HG03571 (cell line): ENCODE results near the gene NPTX1.
"Not testable (repeated sequence)": the region's sequence is repeated elsewhere in the genome, so short reads cannot be mapped to it uniquely, and the experiment has no call there.

Experiments used
- ATAC-seq: cut with Tn5 transposase; IDR thresholded peaks from one replicate; pipeline ENCODE4 v1.9.1; 2021; ENCODE audit not compliant: unreplicated experiment

The NPTX1 gene, protein sequence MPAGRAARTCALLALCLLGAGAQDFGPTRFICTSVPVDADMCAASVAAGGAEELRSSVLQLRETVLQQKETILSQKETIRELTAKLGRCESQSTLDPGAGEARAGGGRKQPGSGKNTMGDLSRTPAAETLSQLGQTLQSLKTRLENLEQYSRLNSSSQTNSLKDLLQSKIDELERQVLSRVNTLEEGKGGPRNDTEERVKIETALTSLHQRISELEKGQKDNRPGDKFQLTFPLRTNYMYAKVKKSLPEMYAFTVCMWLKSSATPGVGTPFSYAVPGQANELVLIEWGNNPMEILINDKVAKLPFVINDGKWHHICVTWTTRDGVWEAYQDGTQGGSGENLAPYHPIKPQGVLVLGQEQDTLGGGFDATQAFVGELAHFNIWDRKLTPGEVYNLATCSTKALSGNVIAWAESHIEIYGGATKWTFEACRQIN

DNA sequence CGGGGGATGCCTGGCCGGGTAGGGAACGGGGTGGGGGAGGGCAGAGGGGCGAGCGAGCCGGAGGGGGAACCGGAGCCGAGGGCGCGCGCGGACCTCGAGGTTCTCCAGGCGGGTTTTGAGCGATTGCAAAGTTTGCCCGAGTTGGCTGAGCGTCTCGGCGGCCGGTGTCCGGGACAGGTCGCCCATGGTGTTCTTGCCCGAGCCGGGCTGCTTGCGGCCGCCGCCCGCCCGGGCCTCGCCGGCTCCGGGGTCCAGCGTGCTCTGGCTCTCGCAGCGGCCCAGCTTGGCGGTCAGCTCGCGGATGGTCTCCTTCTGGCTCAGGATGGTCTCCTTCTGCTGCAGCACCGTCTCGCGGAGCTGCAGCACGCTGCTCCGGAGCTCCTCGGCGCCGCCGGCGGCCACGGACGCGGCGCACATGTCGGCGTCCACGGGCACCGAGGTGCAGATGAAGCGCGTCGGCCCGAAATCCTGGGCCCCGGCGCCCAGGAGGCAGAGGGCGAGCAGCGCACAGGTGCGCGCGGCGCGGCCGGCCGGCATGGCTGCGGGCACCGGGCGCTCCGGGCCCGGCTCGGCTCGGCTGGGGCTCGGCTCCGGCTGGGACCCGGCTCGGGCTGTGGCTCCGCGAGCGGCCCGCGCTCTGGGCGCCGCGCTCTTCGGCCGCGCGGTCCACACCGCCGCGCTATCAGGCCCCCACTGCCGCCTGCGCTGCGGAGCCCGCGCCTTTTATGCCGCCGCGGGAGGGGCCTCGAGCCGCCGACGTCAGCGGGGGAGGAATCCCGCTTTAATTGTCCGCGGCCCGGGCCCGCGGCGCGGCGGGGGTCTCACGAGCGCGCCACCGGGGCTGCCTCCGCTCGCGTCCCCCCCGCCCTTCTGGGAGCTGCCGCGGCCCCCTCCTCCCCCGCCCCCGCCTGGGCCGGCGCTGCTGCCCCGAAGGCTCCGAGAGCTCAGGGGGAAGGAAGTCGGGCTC lies at the start of gene NPTX1:
Gene NPTX1 (minus strand): TSS at position 698 of the 967 bp plus-strand sequence. CDS start 161 bp downstream, at position 537.
- ATAC-seq, result no peak

DNA sequence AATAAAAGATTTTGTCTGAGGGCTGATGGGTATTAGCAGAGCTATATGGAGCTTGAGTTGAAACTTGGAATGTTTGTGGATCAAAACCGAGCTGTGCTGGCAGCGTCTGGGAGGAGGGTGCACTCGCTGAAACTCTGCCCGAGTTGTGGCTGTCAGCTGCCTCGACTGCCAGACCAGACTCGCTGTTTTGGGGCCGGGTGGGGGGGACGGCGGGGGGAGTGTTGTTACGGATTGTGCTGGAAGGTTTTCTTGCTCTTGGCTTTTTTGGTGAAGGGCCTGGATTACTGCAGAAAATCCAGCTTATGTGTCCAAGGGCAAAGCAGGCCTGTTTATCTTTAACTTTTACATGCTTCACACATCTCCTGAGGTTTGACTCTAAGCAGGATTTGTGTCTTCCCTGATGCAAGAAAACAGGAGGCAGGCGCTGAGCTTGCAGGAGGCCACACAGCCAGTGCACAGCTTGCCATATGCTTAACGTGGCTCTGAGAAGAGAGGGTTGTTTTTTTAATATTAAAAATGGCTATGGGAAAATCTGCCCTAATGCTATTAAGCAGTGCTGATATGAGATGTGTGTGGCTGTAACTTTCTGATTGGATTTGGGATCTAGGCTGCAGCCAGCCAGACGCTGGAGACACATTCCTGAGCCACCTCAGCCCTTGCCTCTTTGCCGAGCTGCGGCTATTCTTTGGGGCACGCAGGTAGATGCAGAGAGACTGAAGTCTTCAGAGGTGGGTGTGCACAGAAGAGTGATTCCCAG lies 47.7 kb upstream of the NPTX1 start:
- ATAC-seq, result no peak

DNA sequence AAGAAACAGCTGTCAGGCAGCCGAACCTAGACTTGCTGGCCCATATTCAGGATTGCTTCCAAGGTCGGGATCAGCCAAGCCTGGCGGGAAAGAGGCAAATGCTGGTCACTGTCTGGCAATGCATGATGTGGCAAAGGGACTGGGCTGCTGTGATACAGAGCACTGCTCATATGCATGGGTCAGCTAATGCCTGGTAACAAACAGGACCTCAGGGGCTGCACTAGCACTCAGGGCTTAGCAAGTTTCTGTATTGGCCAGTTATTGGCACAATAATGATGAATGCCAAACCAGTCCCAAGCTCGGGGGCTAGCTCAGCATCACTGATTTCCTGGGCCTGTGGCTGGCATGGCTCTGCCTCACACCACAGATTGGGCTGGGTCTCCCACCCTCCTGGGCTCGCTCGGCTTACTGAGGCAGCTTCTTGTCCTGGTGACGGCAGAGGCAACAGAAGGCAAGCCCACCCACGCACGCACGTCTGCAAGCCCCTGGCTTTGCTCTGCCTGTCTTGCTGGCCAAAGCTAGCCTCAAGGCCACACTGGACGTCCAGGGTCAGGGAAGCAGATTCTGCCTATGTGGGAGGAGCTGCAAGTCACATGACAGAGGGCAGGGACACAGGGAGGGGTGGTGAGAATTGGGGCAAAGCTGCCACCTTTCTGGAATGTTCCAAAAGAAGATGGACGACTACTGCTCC lies 46.8 kb upstream of the NPTX1 start:
- ATAC-seq, result no peak

DNA sequence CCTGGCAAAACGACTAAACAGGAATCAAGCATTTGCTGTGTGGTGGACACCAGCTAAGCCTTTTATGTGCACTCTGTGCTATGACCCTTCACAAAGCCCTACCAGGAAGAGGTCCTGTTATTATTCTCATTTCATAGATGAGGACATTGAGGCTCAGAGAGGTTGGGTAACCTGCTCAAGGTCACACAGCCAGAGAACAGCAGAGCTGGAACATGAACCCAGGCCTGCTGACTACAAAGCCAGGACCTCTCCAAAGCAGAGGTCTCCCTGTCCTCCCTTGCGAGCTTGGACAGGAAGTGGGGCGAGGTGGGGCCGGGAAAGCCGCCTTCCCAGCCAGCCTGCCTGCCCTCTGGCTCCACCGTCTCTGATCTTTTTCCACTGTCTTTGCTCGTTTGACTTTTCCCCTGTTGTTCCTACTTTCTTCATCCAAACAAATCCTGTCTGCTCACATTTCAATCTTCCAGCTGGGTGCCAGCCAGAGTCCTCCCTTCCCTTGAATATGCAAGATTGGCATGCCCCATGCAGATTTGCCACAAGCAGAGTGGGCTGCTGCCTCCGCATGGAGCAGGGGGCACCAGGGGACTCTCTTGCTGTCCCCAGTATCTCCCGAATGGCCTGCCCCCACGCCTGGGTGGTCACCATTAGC lies 44.5 kb upstream of the NPTX1 start:
- no peak for ATAC-seq

DNA sequence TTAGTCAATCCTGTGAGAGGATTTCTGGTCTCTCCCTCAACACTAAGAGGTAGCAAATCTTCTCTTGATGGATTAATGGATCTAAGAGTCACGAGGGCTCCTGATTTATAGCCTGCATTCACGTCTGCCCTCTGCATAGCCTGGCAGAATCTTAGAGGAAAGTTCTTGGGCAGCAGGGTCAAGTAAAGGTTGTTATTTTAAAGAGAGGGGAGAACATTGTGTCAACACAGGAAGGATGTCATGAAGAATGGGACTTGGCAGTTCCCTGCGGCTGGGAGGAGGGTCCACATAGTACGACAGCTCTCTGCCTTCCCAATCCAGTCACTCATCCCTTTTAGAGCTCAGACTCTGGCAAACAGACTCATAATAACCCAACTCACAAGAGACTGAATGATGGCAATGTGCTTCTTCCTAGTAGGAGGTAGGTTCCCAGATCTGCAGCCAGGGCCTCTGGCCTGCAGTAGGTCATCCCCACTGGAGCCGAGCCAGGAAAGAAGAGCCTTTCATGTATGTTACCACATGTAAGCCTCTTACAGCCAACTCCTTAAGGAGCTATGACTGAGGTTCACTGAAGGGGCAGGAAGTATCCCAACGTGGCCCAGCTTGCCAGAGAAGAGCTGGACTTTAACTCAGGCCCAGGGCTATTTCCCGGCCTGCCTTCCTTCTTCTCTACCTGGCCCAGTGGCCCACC lies 42.8 kb upstream of the NPTX1 start:
- no peak for ATAC-seq

DNA sequence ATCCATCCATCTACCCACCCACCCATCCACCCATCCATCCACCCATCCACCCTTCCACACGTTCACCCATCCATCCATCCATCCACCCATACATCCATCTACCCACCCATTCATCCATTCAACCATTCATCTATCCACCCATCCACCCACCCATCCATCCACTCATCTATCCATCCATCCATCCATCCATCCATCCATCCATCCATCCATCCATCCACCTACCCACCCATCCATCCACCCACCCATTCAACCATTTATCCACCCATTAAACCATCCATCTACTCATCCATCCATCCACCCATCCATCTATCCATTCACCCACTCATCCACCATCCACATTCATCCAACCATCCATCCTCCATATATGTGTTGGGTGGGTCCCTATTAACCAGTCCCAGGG lies 42.0 kb upstream of the NPTX1 start:
- ATAC-seq, result no peak

DNA sequence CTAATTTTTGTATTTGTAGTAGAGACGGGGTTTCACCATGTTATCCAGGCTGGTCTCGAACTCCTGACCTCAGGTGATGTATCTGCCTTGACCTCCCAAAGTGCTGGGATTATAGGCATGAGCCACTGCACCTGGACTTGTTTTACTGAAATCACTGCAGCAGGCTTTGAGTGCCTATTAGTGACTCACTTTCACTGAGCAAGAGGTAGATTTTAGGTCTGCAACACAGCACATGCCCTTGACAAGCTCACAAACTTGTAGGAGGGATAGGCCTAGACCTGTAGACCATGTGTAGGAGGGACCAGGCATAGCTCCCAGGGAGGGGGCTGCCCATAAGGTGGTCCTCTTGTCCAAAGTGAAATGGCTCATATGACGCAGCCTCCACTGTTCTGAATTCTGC lies 41.2 kb upstream of the NPTX1 start:
- no peak for ATAC-seq

DNA sequence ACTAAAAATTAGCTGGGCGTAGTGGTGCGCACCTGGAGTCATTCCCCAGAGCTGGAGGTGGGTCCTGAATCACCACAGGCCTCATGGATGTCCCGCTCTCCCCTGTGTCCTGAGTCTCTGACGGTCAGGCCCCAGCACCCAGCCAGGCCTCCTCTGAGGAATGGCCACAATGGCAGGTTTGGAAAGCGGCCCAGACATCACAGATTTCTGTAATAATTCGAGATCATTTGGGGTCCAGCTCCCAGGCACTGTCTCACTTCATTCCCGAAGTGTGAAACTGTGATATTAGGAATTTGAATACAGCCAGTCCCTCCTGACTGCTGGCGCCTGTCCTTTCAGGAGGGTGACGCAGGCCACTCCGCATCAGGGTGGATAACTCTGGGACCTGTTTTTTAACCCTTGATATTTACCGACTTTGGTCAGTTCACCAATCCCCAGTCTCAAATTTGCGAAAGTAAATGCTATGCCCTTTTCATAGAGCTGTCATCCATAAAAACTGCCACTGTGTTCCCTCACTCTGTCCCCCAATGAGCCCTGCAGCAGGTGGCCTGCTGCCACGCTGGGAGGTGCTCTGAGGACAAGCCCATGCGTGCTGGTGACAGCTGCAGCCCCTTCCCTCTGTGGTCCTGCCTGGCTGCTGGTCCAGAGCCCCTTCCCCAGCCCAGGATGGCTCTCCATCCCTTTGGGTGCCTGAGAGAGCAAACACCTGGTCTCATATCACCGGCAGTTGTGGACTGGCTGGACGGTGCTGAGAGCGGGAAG lies 39.9 kb upstream of the NPTX1 start:
- no peak for ATAC-seq

DNA sequence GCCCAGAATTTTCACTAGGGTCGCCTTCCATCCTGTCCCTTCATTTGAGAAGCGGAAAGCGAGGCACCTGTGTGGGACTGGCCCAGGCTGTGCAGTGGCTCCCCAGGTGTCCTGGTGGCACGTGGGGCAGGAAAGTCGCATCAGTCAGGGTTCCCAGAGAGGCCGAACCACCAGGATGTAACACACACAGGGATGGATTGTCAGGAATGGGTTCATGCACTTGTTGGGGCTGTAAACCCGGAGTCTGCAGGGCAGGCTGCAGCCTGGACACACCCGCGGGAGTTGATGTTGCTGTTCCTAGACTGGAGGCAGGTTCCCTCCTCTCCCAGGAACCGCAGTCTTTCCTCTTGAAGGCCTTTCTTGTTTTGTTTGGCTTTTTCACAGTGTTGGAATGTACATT lies 37.5 kb upstream of the NPTX1 start:
- no peak for ATAC-seq

DNA sequence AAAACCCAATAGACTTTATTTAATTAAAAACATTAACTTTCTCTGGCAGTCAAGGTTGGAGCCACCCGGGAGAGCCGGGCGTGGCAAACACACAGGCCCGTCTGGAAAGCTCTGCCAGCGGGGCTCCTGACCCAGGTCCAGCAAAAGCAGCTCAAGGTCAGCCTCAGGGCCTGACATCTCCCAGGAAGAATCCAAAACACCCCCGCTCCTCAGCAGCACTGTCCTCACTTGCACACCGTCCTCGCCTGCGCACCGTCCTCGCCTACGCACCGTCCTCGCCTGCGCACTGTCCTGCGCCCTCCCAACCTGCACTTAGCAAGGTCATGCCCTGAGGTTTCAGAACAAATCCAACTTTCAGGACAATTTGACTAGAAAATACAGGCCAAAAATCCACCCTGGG lies 36.8 kb upstream of the NPTX1 start:
- no peak for ATAC-seq

DNA sequence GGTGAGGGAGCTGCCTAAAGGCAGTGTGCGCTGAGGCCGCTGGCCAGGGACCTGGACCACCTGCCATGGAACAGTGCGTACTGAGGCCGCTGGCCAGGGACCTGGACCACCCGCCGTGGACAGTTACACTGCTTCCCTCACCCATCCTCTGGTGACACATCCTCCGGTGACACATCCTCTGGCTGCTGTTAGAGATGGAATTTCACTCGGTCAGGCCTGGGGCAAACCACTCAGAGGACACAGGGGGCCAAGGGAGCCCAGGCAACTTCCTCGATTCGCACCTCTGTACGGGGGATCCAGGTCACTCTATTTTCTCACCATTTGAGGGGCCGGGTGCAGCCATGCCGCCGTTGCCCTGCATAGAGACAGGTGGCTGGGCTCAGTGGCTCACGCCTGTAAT lies 35.8 kb upstream of the NPTX1 start:
- no peak for ATAC-seq

DNA sequence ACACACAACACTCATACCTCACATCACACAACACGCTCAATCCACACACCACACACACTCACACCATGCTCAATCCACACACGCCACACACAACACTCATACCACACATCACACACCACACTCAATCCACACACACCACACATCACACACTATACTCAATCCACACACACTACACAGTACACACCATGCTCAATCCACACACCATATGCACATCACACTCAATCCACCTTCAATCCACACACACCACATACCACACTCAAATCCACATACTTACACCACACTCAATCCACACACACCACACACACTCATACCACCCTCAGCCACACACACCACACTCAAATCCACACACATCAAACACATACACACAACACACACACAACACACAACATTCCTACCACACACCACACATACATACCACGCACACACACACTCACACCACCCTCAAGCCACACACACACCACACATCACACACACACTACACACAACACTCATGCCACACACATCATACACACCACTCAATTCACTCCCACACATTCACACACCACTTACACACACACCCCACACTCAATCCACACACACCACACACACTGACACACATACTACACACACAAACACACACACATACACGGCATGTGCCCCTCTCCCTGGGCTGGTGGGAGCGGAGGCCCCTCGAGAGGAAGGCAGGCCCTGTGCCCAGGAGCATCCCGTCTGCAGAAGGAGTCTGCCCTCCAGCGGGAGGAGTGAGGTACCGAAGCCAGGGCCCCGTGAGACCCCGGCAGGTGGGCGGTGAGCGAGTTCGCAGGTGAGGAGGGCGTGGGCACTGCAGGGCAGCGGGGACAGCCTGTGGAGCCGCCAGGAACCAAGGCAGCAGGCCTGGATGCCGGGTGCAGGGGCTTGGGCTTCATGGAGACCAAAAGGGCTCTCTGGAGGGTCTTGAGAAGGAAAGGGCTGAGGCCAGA lies 35.1 kb upstream of the NPTX1 start:
- ATAC-seq, result no peak

DNA sequence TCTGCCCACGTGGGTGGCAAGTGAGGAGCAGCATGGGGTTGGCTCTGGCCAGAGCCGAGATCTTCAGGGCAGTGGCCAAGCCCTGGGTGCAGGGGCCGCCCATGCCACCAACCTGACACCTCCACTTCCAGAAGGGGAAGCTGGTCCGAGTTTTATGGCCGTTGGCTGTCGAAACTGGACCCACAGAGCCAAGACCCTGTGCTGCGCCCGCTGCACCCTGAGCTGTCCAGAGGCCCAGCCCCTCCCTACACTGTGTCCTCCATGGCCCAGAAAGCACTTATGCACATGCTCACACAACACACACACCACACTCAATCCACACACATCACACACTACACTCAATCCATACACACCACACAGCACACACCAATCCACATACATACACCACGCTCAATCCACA lies 34.4 kb upstream of the NPTX1 start:
- ATAC-seq, result no peak

DNA sequence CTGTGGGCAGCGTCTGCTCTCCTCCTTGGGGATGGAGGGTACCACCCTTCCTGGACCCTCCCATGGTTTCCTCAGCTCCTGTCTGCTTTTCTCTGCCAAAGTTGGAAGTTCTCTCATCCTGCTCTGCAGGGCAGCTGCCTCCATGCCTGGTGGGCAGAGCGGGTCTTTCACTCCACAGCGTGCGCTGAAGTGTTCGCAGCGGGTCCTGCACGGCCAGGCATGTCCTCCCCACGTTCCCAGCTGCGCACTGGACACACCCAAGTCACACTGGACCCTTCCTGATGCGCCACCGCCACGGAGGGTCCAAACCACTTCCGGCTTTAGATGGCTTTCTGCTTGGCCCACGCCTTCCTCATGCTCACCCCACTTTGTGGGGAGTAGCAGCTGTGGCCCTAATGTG lies 33.7 kb upstream of the NPTX1 start:
- ATAC-seq, result no peak

DNA sequence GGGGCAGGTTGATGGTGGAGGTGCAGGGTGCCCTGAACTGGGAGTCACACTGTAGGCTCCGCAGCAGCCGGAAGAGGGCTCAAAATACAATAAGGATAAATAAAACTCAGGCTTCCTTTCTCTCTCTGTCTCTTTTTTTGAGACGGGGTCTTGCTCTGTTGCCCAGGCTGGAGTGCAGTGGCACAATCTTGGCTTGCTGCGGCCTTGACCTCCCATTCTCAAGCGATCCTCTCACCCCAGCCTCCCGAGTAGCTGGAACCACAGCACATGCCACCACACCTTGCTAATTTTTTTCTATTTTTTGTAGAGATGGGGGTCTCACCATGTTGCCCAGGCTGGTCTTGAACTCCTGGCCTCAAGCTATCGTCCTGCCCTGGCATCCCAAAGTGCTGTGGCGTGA lies 32.9 kb upstream of the NPTX1 start:
- ATAC-seq, result no peak

DNA sequence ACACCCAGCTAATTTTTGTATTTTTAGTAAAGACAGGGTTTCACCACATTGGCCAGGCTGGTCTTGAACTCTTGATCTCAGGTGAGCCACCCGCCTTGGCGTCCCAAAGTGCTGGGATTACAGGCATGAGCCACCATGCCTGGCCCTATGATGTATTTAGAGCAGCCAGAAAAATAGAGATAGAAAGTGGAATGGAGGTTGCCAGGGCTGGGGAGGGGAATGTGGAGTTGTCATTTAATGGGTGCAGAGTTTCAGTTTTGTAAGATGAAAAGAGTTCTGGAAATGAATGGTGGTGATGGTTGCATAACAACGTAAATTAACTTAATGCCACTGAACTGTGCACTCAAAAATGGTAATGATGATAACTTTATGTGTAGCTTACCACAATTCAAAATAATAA lies 31.6 kb upstream of the NPTX1 start:
- no peak for ATAC-seq

DNA sequence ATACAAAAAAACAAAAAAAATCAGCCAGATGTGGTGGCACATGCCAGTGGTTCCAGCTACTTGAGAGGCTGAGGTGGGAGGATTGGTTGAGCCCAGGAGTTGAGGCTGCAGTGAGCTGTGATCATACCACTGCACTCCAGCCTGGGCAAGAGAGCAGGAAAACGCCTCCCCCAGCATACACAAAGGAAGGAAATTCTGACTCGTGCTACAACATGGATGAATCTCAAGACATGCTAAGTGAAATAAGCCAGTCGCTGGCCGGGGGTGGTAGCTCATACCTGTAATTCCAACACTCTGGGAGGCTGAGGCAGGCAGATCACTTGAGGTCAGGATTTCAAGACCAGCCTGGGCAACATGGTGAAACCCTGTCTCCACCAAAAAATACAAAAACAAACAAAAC lies 30.8 kb upstream of the NPTX1 start:
- ATAC-seq, result not testable (repeated sequence)
